Measurements from ENCODE around the gene SORCS2.

SORCS2 gene

GRCh38 chr4:7319024-7319423, 126.7 kb downstream of the SORCS2 start:
- no peak for TF ChIP-seq CTCF (IDR thresholded peaks at IDR 0.05; ENCODE audit: borderline replicate concordance, control extremely low read depth, extremely low read depth, insufficient read depth, missing control alignments)
- in situ Hi-C loops (cut with MboI; ENCODE audit: low sequenced_read_pairs, unreplicated experiment): no loop called here
- no peak for DNase-seq (ENCODE audit: low spot score)

- TF ChIP-seq CTCF (IDR thresholded peaks at IDR 0.05; ENCODE audit: borderline replicate concordance, control extremely low read depth, extremely low read depth, insufficient read depth, missing control alignments): no peak
- DNase-seq (ENCODE audit: low spot score): no peak
- in situ Hi-C loops (cut with MboI; ENCODE audit: low sequenced_read_pairs, unreplicated experiment): no loop called here
These were observed 128.0 kb downstream of the SORCS2 start for GRCh38 chr4:7320206-7320797.

GRCh38 chr4:7322166-7322991, 130.0 kb downstream of the SORCS2 start:
- DNase-seq (ENCODE audit: low spot score): no peak
- in situ Hi-C loops (cut with MboI; ENCODE audit: low sequenced_read_pairs, unreplicated experiment): no loop called here

GRCh38 chr4:7323461-7323871, 131.1 kb downstream of the SORCS2 start:
- in situ Hi-C loops (cut with MboI; ENCODE audit: low sequenced_read_pairs, unreplicated experiment): no loop called here
- no peak for TF ChIP-seq CTCF (IDR thresholded peaks at IDR 0.05; ENCODE audit: borderline replicate concordance, control extremely low read depth, extremely low read depth, insufficient read depth, missing control alignments)
- no peak for DNase-seq (ENCODE audit: low spot score)

More at GRCh38 chr4:7322166-7322991, 130.0 kb downstream of the SORCS2 start:
- no peak for TF ChIP-seq CTCF (IDR thresholded peaks at IDR 0.05; ENCODE audit: borderline replicate concordance, control extremely low read depth, extremely low read depth, insufficient read depth, missing control alignments)

- no peak for DNase-seq (ENCODE audit: low spot score)
- in situ Hi-C loops (cut with MboI; ENCODE audit: low sequenced_read_pairs, unreplicated experiment): no loop called here
- TF ChIP-seq CTCF (IDR thresholded peaks at IDR 0.05; ENCODE audit: borderline replicate concordance, control extremely low read depth, extremely low read depth, insufficient read depth, missing control alignments): no peak
These were observed 131.7 kb downstream of the SORCS2 start for GRCh38 chr4:7323872-7324650.

GRCh38 chr4:7324651-7325121, 132.3 kb downstream of the SORCS2 start:
- in situ Hi-C loops (cut with MboI; ENCODE audit: low sequenced_read_pairs, unreplicated experiment): no loop called here
- no peak for TF ChIP-seq CTCF (IDR thresholded peaks at IDR 0.05; ENCODE audit: borderline replicate concordance, control extremely low read depth, extremely low read depth, insufficient read depth, missing control alignments)
- DNase-seq (ENCODE audit: low spot score): no peak

Measured in GM13976 (cell line).